A673 (cell line): ENCODE measurements around the gene DDIAS.

Experiments used
- CTCF ChIP-seq: fragments of 300-800, 200-600 bp; sonication (generic); conservative IDR thresholded peaks from 2 replicates; pipeline ENCODE4 v1.5.1; 2017; ENCODE audit warnings: low read depth, mild to moderate bottlenecking, antibody characterized with exemption, low read length, moderate library complexity, mixed read lengths
- EZH2 ChIP-seq: fragments of 200-600 bp; sonication (generic); IDR thresholded peaks from 2 replicates; pipeline ENCODE4 v1.6.1; 2017; ENCODE audit warnings: borderline replicate concordance, low read depth, mild to moderate bottlenecking, mixed read lengths, antibody characterized with exemption, low read length; ENCODE audit not compliant: poor library complexity, severe bottlenecking

DNA sequence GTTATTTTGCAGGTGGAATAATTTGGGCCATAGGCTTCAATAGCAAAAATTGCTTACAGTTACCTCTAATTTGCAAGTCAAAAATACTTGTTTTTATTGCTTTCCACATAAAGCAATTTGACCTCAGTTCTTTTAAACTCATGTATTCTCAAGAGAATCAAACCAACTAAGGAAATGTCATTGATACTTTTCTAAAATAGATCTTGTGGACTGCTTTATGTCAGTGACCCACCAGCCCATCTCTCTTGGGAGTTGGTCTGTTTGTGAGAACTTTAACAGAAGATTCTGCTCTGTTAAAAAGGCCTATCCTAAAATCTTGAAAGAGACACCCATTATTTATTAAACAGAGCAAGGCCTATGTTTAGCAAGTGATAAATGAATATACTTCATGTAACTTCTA is 75.2 kb downstream of the DDIAS start:
- TF ChIP-seq CTCF (no peak), EZH2 (no peak)
